SK-N-MC (cell line): ENCODE results near the gene FOXP1.

Experiments
- DNase-seq: peaks from one replicate; pipeline ENCODE4 v3.0.0-alpha.2; 2011; ENCODE audit warnings: low read depth, low spot score
- H3K27ac ChIP-seq: fragments of 200-600 bp; sonication (generic); 2 replicates; pipeline ENCODE4 v1.5.1; 2016; ENCODE audit warnings: mixed run types
- H3K36me3 ChIP-seq: fragments of 200-600 bp; sonication (generic); 2 replicates; pipeline ENCODE4 v1.6.1; 2017; ENCODE audit warnings: antibody characterized with exemption, low read length, mixed read lengths; ENCODE audit not compliant: insufficient read depth
- H3K4me3 ChIP-seq: fragments of 200-600 bp; sonication (generic); 2 replicates; pipeline ENCODE4 v1.5.1; 2016
- H3K9ac ChIP-seq: fragments of 200-600 bp; sonication (generic); 2 replicates; pipeline ENCODE4 v1.8.0; 2017; ENCODE audit warnings: mixed run types, mixed read lengths; ENCODE audit not compliant: insufficient read length
- H3K9me3 ChIP-seq: fragments of 200-600 bp; sonication (generic); 2 replicates; pipeline ENCODE4 v1.6.1; 2017; ENCODE audit warnings: low read depth, mild to moderate bottlenecking, antibody characterized with exemption, low read length, moderate library complexity, mixed read lengths
- EZH2 ChIP-seq: fragments of 200-600 bp; sonication (generic); IDR thresholded peaks from one replicate; pipeline ENCODE4 v1.6.1; 2017; ENCODE audit warnings: antibody characterized with exemption
- FOXP2 ChIP-seq: optimal IDR thresholded peaks from 2 replicates; pipeline ENCODE3; 2011; ENCODE audit warnings: mild to moderate bottlenecking, moderate library complexity; ENCODE audit not compliant: insufficient read depth; ENCODE audit errors: extremely low read length, control extremely low read depth
- POLR2AphosphoS5 ChIP-seq: IDR thresholded peaks from 2 replicates; pipeline ENCODE4 v1.6.1; 2012; ENCODE audit warnings: mild to moderate bottlenecking, low read depth, low read length, borderline replicate concordance

Gene FOXP1

GRCh38 chr3:71162221-71162620, 421.3 kb downstream of the FOXP1 start:
- H3K9me3 ChIP-seq, result no peaks in the 10 kb centered on the region
- H3K4me3 ChIP-seq, result no peak overlapping the region
- DNase-seq, result no peak
- H3K9ac ChIP-seq, result no peak overlapping the region
- TF ChIP-seq FOXP2 (no peak), EZH2 (no peak), POLR2AphosphoS5 (no peak)
- no peaks in the 10 kb centered on the region for H3K36me3 ChIP-seq
- no peak overlapping the region for H3K27ac ChIP-seq

DNA sequence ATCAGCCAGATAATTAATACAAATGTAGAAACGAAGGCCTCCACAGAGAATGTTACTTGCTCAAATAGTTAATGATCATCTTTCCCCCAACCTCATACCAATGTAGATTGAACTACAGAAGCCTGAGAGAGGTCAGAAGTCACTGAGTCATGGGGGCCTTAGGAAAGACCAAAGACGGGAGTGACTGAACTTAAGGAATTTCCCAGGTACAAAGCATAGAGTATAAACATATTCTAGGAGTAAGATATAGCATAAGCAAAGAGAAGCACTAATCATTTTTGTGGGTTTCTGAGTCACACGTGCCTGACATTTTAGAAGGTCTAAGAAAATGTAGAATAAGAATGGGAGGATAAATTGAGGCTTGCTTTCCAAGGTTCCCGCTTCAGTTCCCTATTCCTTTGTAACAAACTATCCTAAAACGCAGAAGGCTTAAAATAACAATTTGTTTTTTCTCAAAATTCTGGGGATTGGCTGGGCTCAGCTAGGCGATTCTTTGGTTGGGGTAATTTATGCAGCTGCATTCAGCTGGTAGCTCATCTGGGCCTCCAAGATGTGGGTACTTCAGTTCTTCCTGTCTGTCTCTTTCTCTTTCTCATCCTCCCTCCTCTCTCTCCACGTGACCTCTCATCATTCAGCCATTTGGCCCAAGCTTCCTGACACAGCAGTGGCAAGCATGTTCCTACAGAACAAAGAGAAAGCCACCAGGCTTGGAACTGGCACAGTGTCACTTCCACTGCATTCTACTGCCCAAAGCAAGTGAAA, 422.6 kb downstream of the FOXP1 start:
- Histone ChIP-seq H3K36me3 (no peaks in the 10 kb centered on the region), H3K4me3 (no peak overlapping the region), H3K9ac (no peak overlapping the region), H3K9me3 (no peaks in the 10 kb centered on the region), H3K27ac (no peak overlapping the region)
- TF ChIP-seq FOXP2 (no peak), EZH2 (no peak), POLR2AphosphoS5 (no peak)
- DNase-seq, result no peak

GRCh38 chr3:71156062-71156665, 427.4 kb downstream of the FOXP1 start:
- Histone ChIP-seq H3K9me3 (no peaks in the 10 kb centered on the region), H3K36me3 (no peaks in the 10 kb centered on the region), H3K4me3 (no peak overlapping the region), H3K27ac (no peak overlapping the region), H3K9ac (no peak overlapping the region)
- TF ChIP-seq FOXP2 (no peak), POLR2AphosphoS5 (no peak), EZH2 (no peak)
- no peak for DNase-seq

DNA sequence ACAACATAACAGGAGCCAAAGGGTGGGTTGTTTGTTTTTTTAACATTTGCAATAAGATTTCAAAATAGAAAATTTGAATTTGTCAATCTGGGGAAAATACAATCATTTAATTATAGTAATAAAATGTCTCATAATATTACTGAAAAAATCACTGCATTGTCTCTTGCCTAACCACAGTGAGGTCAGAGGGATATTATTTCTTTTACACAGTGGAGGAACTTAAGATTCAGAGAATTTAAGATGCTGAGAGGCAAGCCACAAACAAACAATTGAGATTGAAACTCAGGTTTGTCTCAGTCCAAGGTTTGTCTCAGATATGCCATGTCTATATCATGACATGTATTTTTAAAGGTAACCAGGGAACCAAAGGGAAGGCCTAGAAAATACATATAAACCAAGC, 428.7 kb downstream of the FOXP1 start:
- Histone ChIP-seq H3K27ac (no peak overlapping the region), H3K36me3 (no peaks in the 10 kb centered on the region), H3K9ac (no peak overlapping the region), H3K9me3 (no peaks in the 10 kb centered on the region), H3K4me3 (no peak overlapping the region)
- no peak for DNase-seq
- TF ChIP-seq FOXP2, result no peak
- no peak for TF ChIP-seq POLR2AphosphoS5
- TF ChIP-seq EZH2, result no peak

DNA sequence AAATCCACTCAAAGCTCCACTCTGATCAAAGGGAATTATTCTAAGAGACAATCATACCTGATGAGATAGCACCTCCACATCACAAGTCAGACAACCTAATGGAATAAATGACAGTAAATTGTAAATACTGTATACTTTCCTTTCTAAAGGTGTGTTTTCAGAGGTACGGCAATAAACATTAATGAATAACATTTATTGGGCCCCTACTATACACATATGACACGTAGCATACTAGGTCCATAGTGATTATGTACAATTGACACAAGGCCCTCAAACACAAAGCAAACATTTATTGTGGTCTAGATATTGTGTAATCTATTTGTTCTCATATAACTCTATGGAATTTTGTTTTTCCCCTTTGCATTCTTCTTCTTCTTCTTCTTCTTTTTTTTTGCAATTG, 429.8 kb downstream of the FOXP1 start:
- no peak overlapping the region for H3K27ac ChIP-seq

GRCh38 chr3:71152892-71153265, 430.6 kb downstream of the FOXP1 start:
- Histone ChIP-seq H3K9ac (no peak overlapping the region), H3K27ac (no peak overlapping the region), H3K4me3 (no peak overlapping the region), H3K9me3 (no peaks in the 10 kb centered on the region), H3K36me3 (no peaks in the 10 kb centered on the region)
- DNase-seq, result no peak
- TF ChIP-seq POLR2AphosphoS5, result no peak
- no peak for TF ChIP-seq EZH2
- no peak for TF ChIP-seq FOXP2

More for the DNA sequence above, 429.8 kb downstream of the FOXP1 start:
- H3K36me3 ChIP-seq, result no peaks in the 10 kb centered on the region
- TF ChIP-seq POLR2AphosphoS5 (no peak), FOXP2 (no peak), EZH2 (no peak)
- DNase-seq, result no peak
- no peak overlapping the region for H3K4me3 ChIP-seq
- no peaks in the 10 kb centered on the region for H3K9me3 ChIP-seq
- H3K9ac ChIP-seq, result no peak overlapping the region

DNA sequence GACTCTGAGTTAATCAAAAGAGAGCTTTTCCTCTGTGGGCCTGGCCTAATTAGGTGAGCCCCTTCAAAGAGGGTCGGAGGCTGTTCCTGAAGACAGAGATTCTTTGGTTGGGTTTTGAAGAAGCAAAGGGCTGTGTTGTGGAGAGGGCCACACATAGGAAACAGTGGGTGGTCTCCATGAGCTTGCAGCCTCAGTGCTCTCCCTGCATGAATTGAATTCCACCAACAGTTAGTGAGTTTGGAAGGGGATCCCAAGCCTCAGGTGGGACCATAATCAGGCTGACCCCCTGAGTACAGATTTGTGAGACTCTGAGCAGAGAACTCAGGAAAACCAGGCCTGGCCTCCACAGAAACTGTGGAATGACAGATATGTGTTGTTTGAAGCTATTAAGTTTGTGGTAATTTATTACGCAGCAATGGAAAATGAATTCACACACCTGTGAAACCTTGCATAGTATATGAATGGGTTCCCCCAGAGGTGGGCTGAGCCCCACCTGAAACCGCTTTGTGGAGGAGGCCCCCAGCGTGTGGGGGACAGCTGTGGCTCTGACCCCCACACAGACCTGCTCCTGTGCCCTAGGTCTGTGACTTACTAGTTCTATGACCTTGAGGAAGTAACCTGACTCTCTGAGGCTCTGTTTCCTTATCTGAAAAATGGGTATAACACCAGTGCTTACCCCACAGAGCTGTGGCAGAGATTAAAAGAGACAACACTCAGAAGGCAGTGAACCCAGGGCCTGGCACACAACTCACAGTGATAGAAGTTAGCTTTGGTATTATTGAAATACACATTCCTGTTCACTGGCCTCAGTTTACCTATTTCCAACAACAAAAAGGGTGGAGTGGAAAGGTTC, 431.3 kb downstream of the FOXP1 start:
- Histone ChIP-seq H3K27ac (no peak overlapping the region), H3K9ac (no peak overlapping the region)

More for the DNA sequence above, 431.3 kb downstream of the FOXP1 start:
- Histone ChIP-seq H3K36me3 (no peaks in the 10 kb centered on the region), H3K9me3 (no peaks in the 10 kb centered on the region), H3K4me3 (no peak overlapping the region)
- no peak for TF ChIP-seq EZH2
- TF ChIP-seq POLR2AphosphoS5, result no peak
- TF ChIP-seq FOXP2, result no peak
- DNase-seq, result no peak
